ENCODE measurements around the gene CAMK1D. TPM values are rescaled to one million over a fixed set of nuclear protein-coding genes. Genes with fewer than 3 reads are reported as not detected.

CAMK1D gene
- total and polyA plus RNA-seq, 10 of the 15 experiments (the other 5 are each of a cell fraction or from before 2014, with no cell fraction given): 2.1 to 35.5 (median 14.7) TPM

- H3K4me3 ChIP-seq: no peak overlapping the region
- TF ChIP-seq RELB (IDR thresholded peaks at IDR 0.05; ENCODE audit: low read depth): no peak
- TF ChIP-seq EP300 (IDR thresholded peaks at IDR 0.05; ENCODE audit: borderline replicate concordance in 1 of 2, control insufficient read depth in 1 of 2, low read depth in 2 of 2, low read length in 2 of 2): 0 out of 4 replicates have a peak, but pooled peaks of 1 of the 2 experiments have one; percentile 5
- TF ChIP-seq IKZF2 (IDR thresholded peaks at IDR 0.05): 0 out of 4 replicates have a peak, but pooled peaks of 1 of the 2 experiments have one; percentile 0
- TF ChIP-seq ATF3 (IDR thresholded peaks at IDR 0.05; ENCODE audit: borderline replicate concordance, extremely low read depth, low read depth, low read length): no peak
- no peak for TF ChIP-seq KDM1A (IDR thresholded peaks at IDR 0.05; ENCODE audit: borderline replicate concordance)
- no peak for TF ChIP-seq ZNF687 (IDR thresholded peaks at IDR 0.05)
- no peak for TF ChIP-seq HCFC1 (IDR thresholded peaks at IDR 0.05; ENCODE audit: low read length)
- TF ChIP-seq MYB (IDR thresholded peaks at IDR 0.05; ENCODE audit: borderline replicate concordance, low read depth, low read length): no peak
- no peak for TF ChIP-seq IRF5 (IDR thresholded peaks at IDR 0.05; ENCODE audit: borderline replicate concordance)
- TF ChIP-seq RUNX3 (IDR thresholded peaks at IDR 0.05; ENCODE audit: low read length): 0 out of 2 replicates have a peak, but pooled peaks have one; percentile 15
- TF ChIP-seq EZH2 (IDR thresholded peaks at IDR 0.05; ENCODE audit: borderline replicate concordance, control insufficient read depth, low read depth, low read length): no peak
- no peak for TF ChIP-seq ZSCAN29 (IDR thresholded peaks at IDR 0.05)
- TF ChIP-seq USF2 (IDR thresholded peaks at IDR 0.05; ENCODE audit: borderline replicate concordance, low read depth, low read length): no peak
- no peak for TF ChIP-seq CBFB (IDR thresholded peaks at IDR 0.05; ENCODE audit: low read depth)
Observed at GRCh38 chr10:12482587-12482986, 133.2 kb downstream of the CAMK1D start.

More at GRCh38 chr10:12482587-12482986, 133.2 kb downstream of the CAMK1D start:
- no peak overlapping the region; the same call in 1 of the 2 replicates for H3K9ac ChIP-seq (ENCODE audit: control insufficient read depth, insufficient read depth, low read length)
- no peaks in the 10 kb centered on the region for H4K20me1 ChIP-seq (ENCODE audit: control insufficient read depth, insufficient read depth)
- H3K4me2 ChIP-seq (ENCODE audit: control insufficient read depth, insufficient read depth): peak overlapping the region; percentile 59
- peaks cover 3% of the 10 kb centered on the region for H3K79me2 ChIP-seq (ENCODE audit: control insufficient read depth, insufficient read depth, low read length)
- H3K36me3 ChIP-seq (ENCODE audit: control insufficient read depth in 2 of 2, insufficient read depth in 2 of 2, low read length in 1 of 2): no peaks in the 10 kb centered on the region; a peak in 1 of 4 replicates
- CTCF ChIA-PET: interaction anchor here (0.5 to 4.4 kb wide), 6 partner anchors 11 to 267 kb away, joined by 3 to 28 read pairs (median 4); no protein-coding TSS in a partner anchor
- H3K9me3 ChIP-seq (replicated peaks; ENCODE audit: control insufficient read depth, insufficient read depth, low read length): peaks cover 3% of the 10 kb centered on the region; the same call in 1 of the 3 replicates
- DNase-seq (ENCODE audit: low read depth, low spot score) (no peak), FAIRE-seq (no peak), ATAC-seq (peak; percentile 39)
- intact Hi-C loops (cut with micrococcal nuclease; ENCODE audit: unreplicated experiment): loop anchor here (10.0 kb wide), 2 partner anchors 128 to 172 kb away; no protein-coding TSS in a partner anchor
- WGBS (ENCODE audit: insufficient coverage, insufficient replicate concordance, low lambda C conversion rate, missing lambda C conversion rate): 2% methylated on average over 12 of the region's 12 CpGs
- RAD21 ChIA-PET (ENCODE audit: unreplicated experiment): interaction anchor here (1.1 to 6.9 kb wide), 6 partner anchors 16 to 218 kb away, joined by 3 to 105 read pairs (median 4); partner anchors contain the start of gene CAMK1D
- BruUV-seq (replicated peaks): no TSS peak
- peaks cover 20% of the 10 kb centered on the region for H3K4me1 ChIP-seq (ENCODE audit: control insufficient read depth, insufficient read depth, low read length)
- no peaks in the 10 kb centered on the region for H3K27me3 ChIP-seq (replicated peaks in 1 of 2; ENCODE audit: control insufficient read depth in 2 of 2, insufficient read depth in 2 of 2, low read length in 1 of 2)
- SMC1A ChIA-PET (ENCODE audit: uncharacterized antibody, unreplicated experiment): interaction anchor here (0.6 to 5.8 kb wide), 9 partner anchors 16 to 218 kb away, joined by 3 to 21 read pairs (median 5); no protein-coding TSS in a partner anchor
- H2AFZ ChIP-seq (ENCODE audit: control insufficient read depth, low read depth, low read length): peak overlapping the region; percentile 24
- in situ Hi-C loops (cut with MboI): no loop called here
- POLR2A ChIA-PET: interaction anchor here (0.6 to 1.3 kb wide), 3 partner anchors 156 to 219 kb away, joined by 3 to 6 read pairs (median 3); no protein-coding TSS in a partner anchor
- peak overlapping the region; percentile 59; the same call in 1 of the 2 replicates for H3K27ac ChIP-seq (ENCODE audit: control insufficient read depth, insufficient read depth)

All from GM12878 (cell line).